ENCODE measurements around the gene LRRC30. TPM values are rescaled to one million over a fixed set of nuclear protein-coding genes. Genes with fewer than 3 reads are reported as not detected.

Gene LRRC30
- total and polyA plus RNA-seq, 2 of the 4 experiments (the other 2 are of a cell fraction), result not detected

DNA sequence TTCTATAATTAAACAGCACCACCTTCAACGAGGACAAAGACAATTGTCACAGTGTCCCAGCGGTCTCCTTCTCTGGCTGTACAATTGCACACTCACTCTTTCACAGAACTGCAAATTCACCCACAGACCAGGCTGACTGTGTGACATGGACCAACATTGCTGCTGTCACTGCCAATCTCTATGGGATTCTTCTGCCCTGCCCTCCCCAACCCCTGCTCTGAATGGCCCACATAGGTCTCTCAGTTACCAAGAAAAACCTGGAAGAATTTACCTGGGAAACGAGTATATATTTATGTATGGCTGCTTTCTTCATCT is 26.5 kb downstream of the LRRC30 start:
- no peak overlapping the region for H2AFZ ChIP-seq (replicated peaks; ENCODE audit: low read length, poor library complexity)

More for the DNA sequence above, 26.5 kb downstream of the LRRC30 start:
- BruUV-seq (replicated peaks), result no TSS peak
- CTCF ChIA-PET, result no interaction called here
- Histone ChIP-seq H3K4ac (ENCODE audit: low read depth, low read length) (no peak overlapping the region), H3K56ac (ENCODE audit: extremely low read depth, insufficient read depth, low read length) (no peak overlapping the region), H4K20me1 (ENCODE audit: insufficient read depth, low read length) (no peaks in the 10 kb centered on the region), H4K91ac (ENCODE audit: insufficient read depth, low read depth, low read length) (no peak overlapping the region), H3K36me3 (ENCODE audit: control insufficient read depth, insufficient read depth, low read length) (no peaks in the 10 kb centered on the region), H3K23ac (ENCODE audit: low read depth, low read length) (no peak overlapping the region), H2AK5ac (ENCODE audit: low read depth, low read length) (no peak overlapping the region), H4K8ac (ENCODE audit: low read depth in 2 of 2, low read length in 2 of 2) (no peak overlapping the region), H3K27ac (ENCODE audit: insufficient read depth, low read length) (no peak overlapping the region), H3K4me2 (ENCODE audit: low read depth, low read length) (no peak overlapping the region), H3K14ac (replicated peaks; ENCODE audit: low read depth, low read length) (no peak overlapping the region), H3K79me1 (ENCODE audit: low read depth in 1 of 2, low read length in 2 of 2) (no peaks in the 10 kb centered on the region), H3K4me1 (ENCODE audit: control insufficient read depth, insufficient read depth, low read length) (no peaks in the 10 kb centered on the region), H4K5ac (ENCODE audit: low read depth, low read length) (no peak overlapping the region), H3K9me1 (ENCODE audit: insufficient read depth, low read length) (no peaks in the 10 kb centered on the region), H3K18ac (ENCODE audit: low read depth, low read length) (no peak overlapping the region), H2BK15ac (ENCODE audit: low read depth, low read length) (no peak overlapping the region), H2BK20ac (ENCODE audit: low read depth, low read length) (no peak overlapping the region), H2AK9ac (replicated peaks; ENCODE audit: low read depth, low read length, poor library complexity) (no peak overlapping the region), H3K4me3 (ENCODE audit: insufficient read depth, low read depth, low read length) (no peak overlapping the region), H3K9ac (ENCODE audit: low read depth, low read length) (no peak overlapping the region), H2BK5ac (ENCODE audit: low read depth, low read length, poor library complexity, severe bottlenecking) (no peak overlapping the region), H3K27me3 (ENCODE audit: control insufficient read depth, insufficient read depth, low read length) (peaks cover 5% of the 10 kb centered on the region; the same call in 1 of the 2 replicates), H3K9me3 (ENCODE audit: control insufficient read depth, insufficient read depth, low read length) (no peaks in the 10 kb centered on the region), H2BK120ac (ENCODE audit: low read depth, low read length) (no peak overlapping the region)
- dilution Hi-C loops (cut with HindIII; ENCODE audit: low sequenced_read_pairs, unreplicated experiment) (no loop called here), intact Hi-C loops (cut with micrococcal nuclease) (no loop called here), in situ Hi-C loops (cut with MboI; ENCODE audit: low sequenced_read_pairs) (no loop called here)
- DNase-seq (no peak), ATAC-seq (ENCODE audit: low read depth) (no peak)
- TF ChIP-seq, protein P1, sequence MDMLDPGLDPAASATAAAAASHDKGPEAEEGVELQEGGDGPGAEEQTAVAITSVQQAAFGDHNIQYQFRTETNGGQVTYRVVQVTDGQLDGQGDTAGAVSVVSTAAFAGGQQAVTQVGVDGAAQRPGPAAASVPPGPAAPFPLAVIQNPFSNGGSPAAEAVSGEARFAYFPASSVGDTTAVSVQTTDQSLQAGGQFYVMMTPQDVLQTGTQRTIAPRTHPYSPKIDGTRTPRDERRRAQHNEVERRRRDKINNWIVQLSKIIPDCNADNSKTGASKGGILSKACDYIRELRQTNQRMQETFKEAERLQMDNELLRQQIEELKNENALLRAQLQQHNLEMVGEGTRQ (IDR thresholded peaks at IDR 0.05; ENCODE audit: low read depth, low read length), result no peak
- TF ChIP-seq, protein P2, sequence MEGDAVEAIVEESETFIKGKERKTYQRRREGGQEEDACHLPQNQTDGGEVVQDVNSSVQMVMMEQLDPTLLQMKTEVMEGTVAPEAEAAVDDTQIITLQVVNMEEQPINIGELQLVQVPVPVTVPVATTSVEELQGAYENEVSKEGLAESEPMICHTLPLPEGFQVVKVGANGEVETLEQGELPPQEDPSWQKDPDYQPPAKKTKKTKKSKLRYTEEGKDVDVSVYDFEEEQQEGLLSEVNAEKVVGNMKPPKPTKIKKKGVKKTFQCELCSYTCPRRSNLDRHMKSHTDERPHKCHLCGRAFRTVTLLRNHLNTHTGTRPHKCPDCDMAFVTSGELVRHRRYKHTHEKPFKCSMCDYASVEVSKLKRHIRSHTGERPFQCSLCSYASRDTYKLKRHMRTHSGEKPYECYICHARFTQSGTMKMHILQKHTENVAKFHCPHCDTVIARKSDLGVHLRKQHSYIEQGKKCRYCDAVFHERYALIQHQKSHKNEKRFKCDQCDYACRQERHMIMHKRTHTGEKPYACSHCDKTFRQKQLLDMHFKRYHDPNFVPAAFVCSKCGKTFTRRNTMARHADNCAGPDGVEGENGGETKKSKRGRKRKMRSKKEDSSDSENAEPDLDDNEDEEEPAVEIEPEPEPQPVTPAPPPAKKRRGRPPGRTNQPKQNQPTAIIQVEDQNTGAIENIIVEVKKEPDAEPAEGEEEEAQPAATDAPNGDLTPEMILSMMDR (conservative IDR thresholded peaks at IDR 0.05; ENCODE audit: low read depth, low read length), result no peak
- TF ChIP-seq SMC3 (IDR thresholded peaks at IDR 0.05; ENCODE audit: low read depth, low read length) (no peak), FOS (IDR thresholded peaks at IDR 0.05; ENCODE audit: low read depth, low read length) (no peak), RFX5 (IDR thresholded peaks at IDR 0.05; ENCODE audit: low read depth, low read length) (no peak), MXI1 (IDR thresholded peaks at IDR 0.05; ENCODE audit: borderline replicate concordance, low read depth, low read length) (no peak), CHD1 (IDR thresholded peaks at IDR 0.05; ENCODE audit: low read depth, low read length) (no peak), CEBPB (IDR thresholded peaks at IDR 0.05; ENCODE audit: low read depth, low read length) (no peak), RAD21 (IDR thresholded peaks at IDR 0.05; ENCODE audit: low read length) (no peak), NFE2L2 (IDR thresholded peaks at IDR 0.05; ENCODE audit: low read depth, low read length) (no peak), MAZ (IDR thresholded peaks at IDR 0.05; ENCODE audit: borderline replicate concordance, low read depth, low read length) (no peak), POLR2A (IDR thresholded peaks at IDR 0.05; ENCODE audit: low read depth, low read length) (no peak), BHLHE40 (IDR thresholded peaks at IDR 0.05; ENCODE audit: low read depth, low read length) (no peak), RCOR1 (IDR thresholded peaks at IDR 0.05; ENCODE audit: insufficient replicate concordance, low read length) (no peak), MAFK (IDR thresholded peaks at IDR 0.05; ENCODE audit: low read depth, low read length) (no peak)
- TF ChIP-seq, protein P3, sequence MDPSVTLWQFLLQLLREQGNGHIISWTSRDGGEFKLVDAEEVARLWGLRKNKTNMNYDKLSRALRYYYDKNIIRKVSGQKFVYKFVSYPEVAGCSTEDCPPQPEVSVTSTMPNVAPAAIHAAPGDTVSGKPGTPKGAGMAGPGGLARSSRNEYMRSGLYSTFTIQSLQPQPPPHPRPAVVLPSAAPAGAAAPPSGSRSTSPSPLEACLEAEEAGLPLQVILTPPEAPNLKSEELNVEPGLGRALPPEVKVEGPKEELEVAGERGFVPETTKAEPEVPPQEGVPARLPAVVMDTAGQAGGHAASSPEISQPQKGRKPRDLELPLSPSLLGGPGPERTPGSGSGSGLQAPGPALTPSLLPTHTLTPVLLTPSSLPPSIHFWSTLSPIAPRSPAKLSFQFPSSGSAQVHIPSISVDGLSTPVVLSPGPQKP (IDR thresholded peaks at IDR 0.05; ENCODE audit: borderline replicate concordance, low read depth, low read length), result no peak
- 48% methylated on average over 2 of the region's 3 CpGs; no CpG with 5 or more reads in 1 of the 2 experiments for WGBS, 2 experiments (ENCODE audit: extremely low coverage in 2 of 2, insufficient read length in 1 of 2)
- POLR2A ChIA-PET (ENCODE audit: unreplicated experiment), result no interaction called here

Data from IMR-90 (cell line).